ENCODE measurements around the gene NEURL1.

- TF ChIP-seq CTCF (conservative IDR thresholded peaks at IDR 0.05; ENCODE audit: low read depth, low read length) (no peak), EZH2 (IDR thresholded peaks at IDR 0.05; ENCODE audit: low read length, unreplicated experiment) (no peak)
Observed at GRCh38 chr10:103545366-103545765, 51.9 kb downstream of the NEURL1 start.

Data from PC-3 (cell line).